Stimulated activated CD4-positive, alpha-beta T cell treated with anti-CD3 and anti-CD28 coated beads, Interleukin-12 subunit alpha, Interleukin-12 subunit beta, amount 100 ng/mL, for 24 hours (primary cell): Measurements from ENCODE around the gene PCSK6.

ENCODE experiments used
- DNase-seq, 2 experiments: peaks; one replicate each; pipeline ENCODE4 v3.0.0-alpha.2; 2020; ENCODE audit warnings: low read depth in 2 of 2

Gene PCSK6

DNA sequence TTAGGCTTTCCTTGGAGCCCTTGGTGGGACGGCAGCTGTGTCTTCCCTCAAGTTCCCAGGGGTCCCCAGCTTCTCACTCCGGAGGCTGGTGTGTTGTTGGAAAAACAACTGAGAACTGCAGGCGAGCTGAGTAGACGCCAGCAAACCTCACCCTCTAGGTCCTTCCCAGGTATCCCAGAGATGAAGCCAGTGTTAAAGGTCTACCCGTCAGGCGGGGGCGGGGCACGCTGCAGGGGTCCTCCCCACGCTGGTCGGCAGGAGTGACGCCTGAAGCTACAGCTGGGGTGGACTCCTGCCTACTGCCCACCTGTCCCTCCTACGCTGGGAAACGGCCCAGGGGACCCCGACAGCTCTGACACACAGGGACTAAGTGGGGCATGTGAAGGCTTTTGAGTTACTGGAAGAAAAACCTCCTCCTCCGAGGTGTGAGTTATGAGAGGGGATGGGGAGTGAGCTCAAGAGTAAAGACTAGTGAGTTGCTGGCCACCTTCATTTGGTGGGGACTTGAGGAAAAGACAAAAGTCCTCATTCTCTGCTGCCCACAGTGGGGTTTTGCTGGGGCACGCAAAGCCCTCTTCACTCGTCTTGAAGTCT, 162.3 kb downstream of the PCSK6 start:
- DNase-seq: no peak

DNA sequence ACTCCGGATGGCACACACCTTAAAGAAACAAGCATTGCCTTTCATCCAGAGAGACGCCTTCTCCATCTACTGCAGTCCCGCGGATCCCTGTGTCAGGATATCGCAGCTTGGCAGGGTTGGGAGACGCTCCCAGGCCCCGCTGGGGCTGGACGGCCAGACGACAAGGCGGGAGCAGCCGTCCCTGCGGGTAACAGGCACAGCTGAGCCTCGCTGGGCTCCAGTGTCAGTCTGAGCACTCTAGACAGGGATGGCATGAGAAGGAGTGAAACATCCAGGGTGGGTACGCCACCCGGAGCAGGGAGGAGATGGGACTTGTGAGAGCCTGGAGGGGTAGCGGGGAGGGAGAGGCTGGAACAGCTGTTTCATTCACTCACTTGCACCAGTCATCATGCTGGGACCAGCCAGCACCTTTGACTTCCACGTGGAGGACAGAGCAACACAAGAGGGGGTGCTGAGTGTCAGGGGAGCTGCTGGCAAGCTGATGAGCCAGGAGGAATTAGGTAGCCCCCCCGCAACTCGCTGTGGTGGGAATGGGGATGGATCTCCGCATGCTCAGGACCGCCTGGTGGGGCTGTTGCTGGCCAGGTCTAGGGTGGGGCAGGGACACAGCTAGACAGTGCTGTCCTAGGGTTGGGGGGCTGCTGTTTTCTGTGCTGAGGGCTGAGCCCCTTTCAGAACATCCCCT, 162.9 kb downstream of the PCSK6 start:
- no peak for DNase-seq

DNA sequence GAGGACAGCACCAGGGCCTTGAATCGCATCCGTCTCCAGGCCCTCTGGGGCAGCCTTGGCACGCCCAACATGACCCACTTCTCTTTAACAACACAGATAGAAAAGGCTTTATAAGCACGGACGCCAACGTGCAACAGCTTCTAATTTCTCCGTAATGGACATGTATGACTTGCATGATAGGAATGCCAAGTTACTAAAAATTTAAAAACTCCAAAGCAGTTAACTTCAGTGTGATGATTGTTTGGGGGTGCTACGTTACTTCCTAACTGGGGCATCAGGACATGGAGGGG, 163.5 kb downstream of the PCSK6 start:
- DNase-seq: no peak

DNA sequence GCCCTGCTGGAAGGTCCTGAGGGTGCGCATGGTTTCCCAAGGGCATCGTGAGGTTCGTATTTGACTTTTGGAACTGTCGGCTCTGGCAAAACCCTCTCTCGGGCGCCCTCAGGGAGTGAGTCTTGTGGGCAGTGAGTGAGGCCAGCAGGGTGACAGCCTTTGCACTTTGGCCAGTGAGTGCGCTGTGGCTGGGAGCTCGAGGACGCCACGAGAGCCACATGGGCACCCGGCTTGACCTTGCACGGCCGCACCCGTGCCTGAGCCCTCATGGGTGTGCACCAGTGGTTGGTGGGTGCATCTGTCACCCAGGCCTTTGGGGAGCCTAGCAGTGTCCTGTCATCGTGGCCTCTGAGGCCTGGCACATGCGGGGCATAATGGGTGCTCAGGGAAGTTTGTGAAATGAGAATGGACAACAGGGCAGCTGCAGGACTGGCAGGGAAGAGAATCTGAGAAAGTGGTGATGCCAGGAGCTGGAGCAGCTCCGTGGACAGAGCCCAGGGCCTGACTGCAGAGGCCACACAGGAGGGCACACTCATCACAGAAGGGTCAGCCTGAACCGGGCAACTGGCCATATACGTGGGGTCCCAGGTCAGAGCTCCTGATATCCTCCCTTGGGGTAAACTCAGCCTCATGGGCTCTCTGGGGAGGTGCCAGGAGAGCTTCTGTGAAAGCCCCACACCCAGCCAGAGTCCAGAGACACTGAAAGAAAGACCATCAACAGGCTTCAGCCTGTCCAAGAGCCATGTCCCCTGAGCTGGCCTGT, 164.1 kb downstream of the PCSK6 start:
- no peak for DNase-seq

DNA sequence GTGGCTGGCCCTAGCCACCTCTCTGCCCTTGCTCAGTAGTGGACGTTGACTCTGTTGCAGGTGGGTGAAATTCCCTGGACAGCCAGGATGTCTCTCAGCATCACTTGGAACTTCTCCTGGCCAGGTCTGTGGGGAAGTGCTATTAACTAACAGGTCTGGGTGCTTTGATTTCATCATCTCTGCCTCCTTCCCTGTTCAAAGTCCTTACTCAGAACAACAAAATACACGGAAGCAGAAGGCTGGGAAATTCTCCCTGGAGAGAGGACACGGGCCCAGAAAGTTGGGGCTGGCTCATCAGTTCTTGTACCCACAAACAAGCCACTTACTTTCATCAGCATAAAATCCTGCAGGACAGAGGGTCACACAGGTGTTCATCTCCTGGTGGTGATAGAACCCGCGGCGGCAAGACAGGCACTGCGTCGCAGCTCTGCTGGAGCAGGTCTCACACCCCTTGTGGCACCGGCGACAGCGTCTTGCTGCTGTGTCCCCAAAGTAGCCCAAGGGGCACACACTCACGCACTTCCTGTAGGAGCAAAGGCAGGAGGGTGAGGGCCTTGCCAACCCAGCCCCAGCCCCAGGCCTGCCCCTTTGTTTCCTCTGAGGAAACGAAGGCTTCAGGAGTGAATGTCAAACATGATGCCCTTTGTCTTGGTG, 164.9 kb downstream of the PCSK6 start:
- no peak for DNase-seq

DNA sequence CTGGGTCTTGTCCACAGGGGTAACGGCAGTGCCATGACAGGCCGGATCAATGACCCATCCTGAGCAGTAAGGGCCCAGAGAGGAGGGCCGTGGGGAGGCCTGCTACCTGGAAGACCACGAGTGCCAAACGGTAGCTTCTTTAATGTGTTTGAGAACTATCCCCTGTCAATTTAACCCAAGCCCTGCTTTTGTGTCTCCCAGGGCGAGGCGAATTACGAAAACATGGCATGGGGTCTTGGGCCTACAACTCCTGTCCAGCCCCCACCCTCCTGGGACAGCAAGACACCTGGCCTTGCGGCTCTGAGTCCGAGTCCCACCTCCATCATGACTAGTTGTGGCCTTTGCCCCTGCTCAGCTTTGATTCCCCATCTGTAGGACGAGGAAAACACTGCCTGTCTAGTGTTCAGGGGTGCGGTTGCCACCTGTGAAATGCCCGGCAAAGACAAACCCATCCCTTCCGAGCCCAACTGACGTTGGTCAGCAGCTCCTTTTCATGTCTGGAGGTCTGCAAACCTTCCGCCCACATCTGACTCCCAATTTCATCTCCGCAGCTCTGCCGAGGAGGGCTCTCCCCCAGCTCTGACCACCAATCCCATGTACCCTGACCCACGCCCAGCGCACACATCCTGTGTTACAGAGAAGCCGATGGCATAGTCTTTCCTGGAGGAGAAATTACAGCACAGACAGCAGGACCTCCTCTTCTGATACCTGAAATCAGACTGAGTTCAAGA, 165.5 kb downstream of the PCSK6 start:
- DNase-seq: no peak

DNA sequence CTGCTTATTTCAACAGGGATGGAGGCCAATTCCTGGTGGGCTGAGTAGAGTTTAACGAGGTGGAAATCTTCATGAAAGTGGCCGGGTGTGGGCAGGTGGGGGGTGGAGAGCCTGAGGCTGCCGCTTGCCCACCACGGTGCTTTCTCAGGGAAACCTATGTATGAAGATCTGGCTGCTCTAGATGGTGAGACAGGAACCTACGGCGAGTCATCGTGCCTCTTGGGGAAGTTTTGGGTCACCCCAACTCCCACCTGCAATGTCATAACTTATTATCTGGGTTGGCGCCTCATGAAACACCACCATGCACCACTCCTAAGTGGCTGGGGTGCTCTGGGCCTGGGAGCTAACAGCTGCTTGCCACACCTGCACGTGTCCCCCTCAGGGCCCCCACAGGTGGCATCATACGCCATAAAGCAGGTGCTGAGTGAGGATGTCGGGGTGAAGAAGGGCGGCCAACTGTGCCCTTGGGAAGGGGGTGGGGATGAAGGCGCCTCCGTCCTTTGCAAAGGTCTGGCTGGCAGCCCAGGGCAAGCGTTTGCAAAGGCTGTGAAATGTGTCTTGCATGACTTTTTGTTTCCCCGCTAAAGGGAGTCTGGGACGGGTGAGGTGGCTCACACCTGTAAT, 166.5 kb downstream of the PCSK6 start:
- no peak for DNase-seq

DNA sequence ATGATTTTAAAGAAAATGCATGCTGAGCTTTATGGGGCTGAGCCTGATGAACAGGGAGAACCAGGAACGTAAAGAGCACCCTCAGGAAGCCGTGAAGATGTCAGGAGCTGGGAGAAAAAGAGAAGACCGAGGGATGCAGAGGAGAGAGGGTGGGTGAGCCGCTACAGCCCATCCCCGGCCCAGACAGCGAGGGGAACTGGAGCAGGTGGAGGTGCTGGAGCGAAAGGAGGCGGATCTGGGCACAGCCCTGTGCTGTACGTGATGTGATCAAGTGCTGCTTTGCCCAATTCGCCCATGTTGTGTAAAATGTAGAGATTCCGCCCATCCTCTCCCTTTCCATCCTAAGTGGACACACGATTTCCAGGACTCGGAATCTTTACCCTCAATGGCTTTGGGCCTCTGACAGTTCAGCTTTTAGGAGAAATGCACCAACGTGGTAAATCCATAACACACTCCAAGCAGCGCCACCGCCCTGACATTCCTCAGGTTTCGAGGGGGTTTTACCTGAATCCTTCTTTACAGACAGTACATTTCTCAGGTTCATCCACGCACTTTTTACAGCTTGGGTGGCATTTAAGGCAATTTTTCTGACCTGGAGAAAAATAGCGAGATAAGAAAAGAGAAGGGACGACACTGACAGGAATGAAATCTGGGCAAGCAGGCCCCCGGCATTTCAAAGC, 167.4 kb downstream of the PCSK6 start:
- no peak for DNase-seq

DNA sequence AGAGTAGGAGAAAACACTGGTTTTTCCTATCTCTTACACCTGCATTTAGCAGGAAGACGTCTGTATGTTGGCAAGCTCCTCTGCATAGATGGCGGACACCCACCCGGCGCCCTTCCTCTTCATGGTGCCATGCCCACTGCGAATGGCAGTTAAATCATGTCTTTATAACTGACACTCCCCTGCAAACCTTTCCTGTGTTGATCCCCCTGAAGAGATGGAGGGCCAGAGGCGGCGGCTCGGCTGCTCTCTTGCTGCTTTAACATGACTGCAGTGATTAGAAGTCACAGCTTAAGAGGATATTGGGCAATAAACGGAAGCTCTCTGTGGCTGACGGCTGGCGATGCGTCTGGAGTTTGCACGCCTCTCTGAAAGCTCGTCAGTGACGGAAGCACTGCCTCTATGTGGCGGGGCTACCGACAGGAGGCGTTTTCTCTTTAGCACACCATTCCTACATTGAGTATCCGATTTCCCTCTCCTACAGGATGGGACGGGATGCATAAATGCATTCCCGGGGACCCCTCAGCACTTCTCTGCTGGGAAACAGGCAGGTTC, 168.9 kb downstream of the PCSK6 start:
- DNase-seq: peak; percentile 31 to 34

DNA sequence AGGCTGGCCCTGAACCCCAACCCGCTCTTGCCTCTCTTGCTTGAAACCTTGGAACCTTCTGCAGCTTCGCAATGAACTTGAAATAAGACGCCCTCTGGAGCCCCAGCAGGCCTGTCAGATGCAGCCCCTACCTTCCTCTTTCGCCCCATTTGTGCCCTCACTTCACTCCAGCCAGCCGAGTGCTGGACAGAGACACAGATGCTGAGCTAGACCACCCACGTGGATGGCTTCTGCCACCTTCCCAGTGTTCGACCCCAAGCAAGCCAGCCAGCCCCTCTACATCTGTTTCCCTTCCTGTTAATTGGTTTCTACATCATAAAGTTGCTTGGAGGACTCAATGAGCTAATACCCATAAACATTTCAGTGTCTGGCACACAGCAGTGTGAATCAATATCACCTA, 170.7 kb downstream of the PCSK6 start:
- DNase-seq: no peak

DNA sequence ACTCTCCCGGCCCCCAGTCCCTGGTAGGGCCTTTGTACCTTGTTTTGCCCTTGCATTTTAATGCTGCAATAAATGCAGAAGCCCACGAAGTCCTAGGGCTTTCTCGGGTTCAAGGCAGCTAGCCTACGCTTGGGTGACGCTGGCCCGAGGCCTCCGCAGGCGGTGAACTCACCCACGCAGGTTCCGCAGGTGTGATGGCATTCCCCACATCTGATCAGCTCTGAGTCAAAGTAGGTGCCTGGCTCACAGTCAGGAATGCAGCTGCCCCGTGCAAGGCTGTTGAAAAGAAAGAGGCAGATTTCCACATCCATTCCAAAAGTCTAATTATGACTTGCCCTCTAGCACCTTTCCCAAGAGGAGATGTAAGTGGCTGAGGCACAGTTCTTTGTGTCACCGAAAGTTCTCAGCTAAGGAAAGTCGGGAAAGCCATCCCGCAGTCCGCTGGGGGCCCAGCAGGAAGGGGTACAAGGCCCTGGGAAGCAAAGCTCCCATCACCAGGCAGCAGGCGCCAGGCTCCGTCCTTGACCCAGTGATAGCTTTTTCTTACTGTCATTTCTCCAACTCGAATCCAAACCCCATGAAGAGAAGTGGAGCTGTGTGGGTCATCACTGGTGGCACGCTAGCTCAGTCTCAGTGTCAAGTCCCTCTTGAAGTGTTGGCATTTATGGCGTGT, 171.2 kb downstream of the PCSK6 start:
- no peak for DNase-seq

DNA sequence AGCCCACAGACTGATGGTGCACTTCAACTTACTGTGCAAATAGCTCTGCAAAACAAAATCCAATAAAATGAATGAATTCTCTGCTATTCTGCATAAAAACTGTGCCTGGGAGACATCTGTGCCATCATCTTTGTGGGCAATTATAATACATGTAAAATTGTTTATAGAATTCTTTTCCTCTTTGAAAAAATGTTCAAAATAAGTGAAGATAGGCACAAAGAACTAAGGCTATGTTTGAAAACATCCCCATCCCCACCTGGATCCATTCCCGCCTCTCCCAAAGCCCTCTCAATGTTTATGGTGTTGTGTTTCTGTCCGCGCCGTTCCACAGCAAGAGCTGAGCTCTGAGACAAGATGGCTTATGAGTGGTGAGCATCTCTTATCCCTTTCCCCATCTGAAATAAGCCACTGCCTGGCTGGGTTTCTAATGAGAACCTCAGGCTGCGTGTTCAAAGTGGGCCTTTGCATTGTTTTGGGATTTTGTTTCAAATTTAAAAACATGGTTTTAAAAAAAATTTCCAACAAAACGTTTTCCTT, 172.1 kb downstream of the PCSK6 start:
- no peak for DNase-seq

DNA sequence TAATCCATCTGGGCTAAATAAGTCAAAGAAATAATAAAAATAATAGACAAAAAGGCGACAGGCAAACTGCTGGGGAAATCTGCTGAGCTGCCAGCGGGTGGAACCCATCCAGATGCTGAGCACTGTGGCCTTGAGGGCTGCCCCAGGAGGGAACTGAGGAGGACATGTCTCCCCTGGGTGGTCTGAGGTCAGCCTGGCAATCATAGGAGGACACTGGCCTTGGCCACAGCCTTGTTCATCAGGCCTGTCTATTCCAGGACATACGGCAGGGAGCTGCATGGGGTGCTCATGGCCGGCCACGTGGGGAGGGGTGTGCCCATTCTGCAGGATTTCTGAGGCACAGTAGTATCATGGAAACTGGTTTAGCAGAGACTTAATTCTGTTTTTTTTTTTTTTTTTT, 173.0 kb downstream of the PCSK6 start:
- DNase-seq: no peak

DNA sequence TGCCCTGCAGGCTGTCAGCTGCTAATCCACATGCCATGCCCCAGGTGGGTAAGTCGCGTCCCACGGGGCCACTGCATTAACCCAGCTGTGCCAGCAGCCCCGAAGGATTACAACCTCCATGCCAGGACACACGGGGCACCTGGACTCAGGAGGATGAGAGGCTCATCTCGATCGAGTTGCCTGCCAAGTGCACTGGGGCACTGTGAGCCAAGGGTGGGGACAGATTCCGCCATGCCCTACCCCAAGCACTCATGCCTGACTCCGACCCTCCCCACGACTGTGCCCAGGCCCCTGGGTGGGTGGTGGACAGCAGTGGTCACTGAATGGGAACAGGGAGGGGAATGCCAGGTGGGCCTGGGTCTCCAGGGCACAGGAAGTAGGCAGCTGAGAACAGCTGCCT, 173.8 kb downstream of the PCSK6 start:
- DNase-seq: no peak

DNA sequence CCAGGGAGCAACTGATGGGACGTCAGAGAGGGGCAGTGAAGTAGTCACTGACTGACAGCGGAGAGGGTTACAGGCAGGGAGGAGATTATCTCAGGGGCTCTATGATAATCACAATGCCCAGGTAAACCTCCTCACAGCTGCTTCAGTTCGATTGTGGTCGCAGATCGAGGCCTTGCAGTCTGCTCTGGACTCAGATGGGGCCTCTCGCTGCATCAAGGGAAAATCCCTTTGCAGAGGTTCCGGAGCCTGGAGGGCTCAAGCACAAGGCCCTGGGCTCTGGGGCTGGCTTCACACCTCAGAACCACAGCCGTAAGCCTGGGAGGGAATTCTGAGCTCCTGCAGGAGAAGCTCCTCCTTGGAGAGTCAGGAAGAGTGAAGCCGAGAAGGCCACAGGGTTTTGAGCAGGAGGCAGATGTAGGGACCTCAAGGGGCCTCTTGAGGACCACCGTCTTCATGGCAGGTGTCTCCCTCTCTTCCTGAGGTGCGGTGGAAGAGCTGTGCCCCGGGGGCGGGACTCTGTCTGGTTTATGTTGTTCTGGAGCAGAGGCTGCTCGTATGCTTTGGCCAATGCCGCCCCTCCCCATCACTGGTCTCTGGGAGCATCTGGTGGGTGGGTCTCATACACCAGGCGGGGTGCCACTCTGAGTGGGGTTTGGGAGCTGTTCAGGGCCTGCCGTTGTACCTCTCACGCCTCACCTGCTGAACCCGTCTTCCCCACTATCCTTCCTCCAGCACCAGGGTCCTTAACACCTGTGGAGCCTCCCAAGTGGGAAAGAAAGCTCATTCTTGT, 175.0 kb downstream of the PCSK6 start:
- DNase-seq: no peak

DNA sequence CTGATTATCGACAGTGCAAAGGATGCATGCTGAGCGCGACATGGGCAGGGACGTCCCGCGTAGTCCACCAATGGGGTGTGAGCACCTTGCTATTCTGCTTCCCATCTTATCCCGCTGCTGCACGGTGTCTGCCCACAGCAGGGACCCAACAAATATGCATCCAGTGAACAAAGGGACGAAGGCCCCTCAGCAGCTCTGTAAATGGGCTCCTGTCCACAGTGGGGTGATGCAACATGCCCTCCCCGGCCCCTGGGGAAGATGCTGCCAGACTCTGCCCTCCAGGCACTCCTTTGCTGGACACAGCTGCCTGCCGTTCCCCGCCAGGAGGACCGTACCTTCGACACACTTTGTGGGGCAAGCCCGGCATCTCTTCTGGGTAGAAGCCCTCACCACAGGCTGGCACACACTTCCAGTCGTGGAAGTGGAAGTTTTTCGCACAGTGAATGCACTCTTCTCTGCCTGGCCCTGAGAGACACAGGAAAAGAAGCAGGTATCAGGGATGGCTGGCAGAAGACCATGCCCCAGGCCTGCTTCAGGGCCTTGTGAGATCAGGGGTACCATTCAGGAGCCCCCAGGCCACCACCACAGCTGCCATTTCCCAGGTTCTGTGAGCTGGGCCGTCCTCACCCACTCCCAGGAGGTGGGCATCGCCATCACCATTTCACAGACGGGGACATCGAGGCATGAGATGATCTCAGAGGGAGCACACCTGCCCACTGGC, 176.3 kb downstream of the PCSK6 start:
- DNase-seq: no peak

DNA sequence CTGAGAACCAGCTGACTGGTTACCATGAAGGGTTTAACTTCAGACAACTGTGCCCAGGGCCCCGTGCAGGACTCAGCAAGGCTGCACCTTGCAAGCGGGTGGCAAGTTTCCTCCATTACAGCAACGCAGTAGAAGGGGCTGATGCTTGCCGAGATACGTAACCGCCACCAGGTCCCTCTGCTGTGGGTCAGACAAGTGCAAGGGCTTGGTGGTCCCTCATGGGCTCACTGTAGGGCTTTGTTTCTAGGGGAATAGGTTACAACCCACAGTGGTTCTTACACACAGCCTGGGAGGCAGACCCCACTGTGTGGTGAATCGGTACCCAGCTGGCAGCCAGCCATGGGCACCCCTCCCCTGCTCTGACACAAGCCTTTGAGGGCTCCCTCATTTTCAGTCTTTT, 179.0 kb downstream of the PCSK6 start:
- no peak for DNase-seq

DNA sequence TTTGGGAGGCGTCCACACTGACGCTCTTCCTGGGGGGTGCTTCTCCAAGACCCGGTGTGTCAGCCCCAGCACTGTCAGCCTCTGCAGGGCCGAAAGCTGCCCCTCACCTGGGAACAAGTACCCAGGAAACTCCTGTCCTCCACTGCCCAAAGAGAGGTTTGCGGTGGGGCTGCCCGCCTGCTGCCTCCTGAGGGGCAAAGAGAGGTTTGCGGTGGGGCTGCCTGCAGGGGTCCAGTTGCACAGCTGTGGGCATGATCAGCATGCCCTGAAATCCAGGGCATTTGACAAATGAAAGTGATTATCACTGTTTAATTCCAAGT, 179.4 kb downstream of the PCSK6 start:
- DNase-seq: no peak
